ENCODE data around the gene FAM193A.
"Not testable (repeated sequence)": the region's sequence is repeated elsewhere in the genome, so short reads cannot be mapped to it uniquely, and the experiment has no call there.

The FAM193A gene

DNA sequence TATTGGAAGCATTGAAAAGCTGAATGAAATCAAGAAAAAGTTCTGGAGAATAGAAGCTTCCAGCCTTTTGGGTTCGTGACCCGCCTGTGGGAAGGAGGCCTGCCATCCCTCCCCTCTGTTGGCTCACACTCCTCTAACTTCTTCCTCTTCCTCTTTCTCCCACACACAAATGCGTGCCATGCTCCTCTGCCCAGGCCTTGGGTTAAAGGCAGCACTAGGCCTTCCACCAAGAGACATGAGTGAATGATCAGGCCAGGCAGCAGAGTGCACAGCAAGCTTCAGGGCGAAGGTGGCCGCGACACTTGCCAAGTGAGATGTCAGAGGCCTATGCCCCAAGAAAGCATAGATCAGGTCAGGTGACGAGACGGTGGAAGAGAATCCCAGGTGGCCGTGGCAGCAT, 38.4 kb downstream of the FAM193A start:
- peak in 1 of 2 donors; percentile 43 for DNase-seq

DNA sequence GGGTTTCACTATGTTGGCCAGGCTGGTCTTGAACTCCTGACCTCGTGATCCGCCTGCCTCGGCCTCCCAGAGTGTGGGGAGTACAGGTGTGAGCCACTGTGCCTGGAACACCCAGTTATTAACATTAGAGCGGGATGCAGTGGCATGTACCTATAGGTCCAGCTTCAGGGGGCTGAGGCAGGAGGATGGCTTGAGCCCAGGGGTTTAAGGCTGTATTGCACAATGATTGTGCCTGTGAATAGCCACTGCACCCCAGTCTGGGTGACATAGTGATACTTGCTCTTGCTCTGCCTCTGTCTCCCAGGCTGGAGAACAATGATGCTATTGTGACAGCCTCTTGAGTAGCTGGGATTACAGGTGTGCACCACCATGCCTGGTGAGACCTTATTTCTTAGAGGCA, 39.8 kb downstream of the FAM193A start:
- no peak for DNase-seq

DNA sequence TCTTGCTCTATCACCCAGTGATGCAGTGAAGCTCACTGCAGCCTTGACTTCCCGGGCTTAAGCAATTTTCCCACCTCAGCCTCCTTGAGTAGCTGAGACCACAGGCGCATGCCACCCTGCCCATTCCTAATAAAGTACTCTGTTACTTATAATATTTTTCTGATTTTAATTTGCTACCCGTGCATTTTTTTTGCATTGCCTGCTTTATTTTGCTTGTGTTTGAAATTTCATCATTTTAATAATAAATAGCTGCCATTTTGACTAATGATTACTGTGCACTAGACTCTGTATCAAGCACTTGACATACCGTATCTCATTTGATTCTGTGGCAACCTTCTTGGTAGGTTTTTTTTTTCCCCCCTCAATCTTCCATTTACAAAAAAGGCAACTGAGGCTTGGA, 41.7 kb downstream of the FAM193A start:
- no peak for DNase-seq

DNA sequence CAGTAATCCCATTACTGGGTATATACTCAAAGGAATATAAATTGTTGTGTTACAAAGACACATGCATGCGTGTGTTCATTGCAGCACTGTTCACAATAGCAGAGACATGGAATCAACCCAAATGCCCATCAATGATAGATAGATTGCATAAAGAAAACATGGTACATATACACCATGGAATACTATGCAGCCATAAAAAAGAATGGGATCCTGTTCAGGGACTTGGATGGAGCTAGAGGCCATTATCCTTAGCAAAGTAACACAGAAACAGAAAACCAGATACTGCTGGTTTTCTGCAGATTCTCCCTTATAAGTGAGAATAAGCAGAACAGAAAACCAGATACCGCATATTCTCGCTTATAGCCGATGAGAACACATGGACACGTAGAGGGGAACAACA, 43.5 kb downstream of the FAM193A start:
- no peak for DNase-seq

DNA sequence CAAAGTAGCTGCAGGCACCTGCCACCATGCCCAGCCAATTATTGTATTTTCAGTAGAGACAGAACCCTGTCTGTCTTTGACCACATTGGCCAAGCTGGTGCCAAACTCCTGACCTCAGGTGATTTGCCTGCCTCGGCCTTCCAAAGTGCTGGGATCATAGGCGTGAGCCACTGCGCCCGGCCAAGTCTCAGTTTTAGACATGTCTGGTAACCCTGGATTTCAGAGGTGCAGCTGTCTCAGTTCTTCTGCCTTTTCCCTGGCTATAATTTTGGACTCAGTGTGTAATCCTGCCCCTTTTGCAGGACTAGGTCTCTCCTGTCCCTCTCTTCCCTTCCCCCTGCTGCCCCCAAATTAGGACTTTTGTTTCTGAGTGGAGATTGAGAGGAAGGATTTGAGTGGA, 46.6 kb downstream of the FAM193A start:
- DNase-seq, result no peak

DNA sequence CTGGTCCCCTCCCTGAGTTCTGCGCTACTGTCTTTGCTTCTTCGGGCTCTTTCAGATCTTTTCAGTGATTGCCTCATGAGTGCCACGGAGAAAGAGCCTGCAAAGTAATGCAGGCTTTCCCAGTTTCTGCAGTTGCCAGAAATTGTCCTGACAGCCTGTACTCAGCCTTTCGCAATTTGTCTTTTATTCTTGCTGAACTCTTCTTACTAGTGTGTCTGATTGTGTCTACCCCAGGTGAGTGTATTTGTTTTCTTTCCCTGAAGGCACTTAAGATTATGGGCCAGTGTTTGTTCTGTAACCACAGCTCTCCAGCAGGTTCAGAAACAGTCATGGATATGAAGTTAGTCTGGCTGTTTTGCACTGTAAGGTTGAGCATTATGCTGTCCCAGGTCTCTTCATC, 47.1 kb downstream of the FAM193A start:
- DNase-seq, result no peak

DNA sequence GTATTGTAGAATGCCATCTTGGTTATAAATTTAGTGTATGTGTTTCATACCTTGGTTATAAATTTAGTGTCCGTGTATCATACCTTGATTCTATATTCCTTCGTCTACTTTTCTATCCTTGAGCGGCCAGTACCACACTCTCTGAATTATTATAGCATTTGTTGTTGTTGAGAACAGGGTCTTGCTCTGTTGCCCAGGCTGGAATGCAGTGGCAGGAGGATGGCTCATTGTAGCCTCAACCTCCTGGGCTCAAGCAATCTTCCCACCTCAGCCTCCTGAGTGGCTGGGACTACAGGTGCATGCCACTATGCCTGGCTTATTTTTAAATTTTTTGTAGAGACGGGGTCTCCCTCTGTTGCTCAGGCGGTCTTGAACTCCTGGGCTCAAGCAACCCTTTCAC, 50.1 kb downstream of the FAM193A start:
- no peak for DNase-seq

DNA sequence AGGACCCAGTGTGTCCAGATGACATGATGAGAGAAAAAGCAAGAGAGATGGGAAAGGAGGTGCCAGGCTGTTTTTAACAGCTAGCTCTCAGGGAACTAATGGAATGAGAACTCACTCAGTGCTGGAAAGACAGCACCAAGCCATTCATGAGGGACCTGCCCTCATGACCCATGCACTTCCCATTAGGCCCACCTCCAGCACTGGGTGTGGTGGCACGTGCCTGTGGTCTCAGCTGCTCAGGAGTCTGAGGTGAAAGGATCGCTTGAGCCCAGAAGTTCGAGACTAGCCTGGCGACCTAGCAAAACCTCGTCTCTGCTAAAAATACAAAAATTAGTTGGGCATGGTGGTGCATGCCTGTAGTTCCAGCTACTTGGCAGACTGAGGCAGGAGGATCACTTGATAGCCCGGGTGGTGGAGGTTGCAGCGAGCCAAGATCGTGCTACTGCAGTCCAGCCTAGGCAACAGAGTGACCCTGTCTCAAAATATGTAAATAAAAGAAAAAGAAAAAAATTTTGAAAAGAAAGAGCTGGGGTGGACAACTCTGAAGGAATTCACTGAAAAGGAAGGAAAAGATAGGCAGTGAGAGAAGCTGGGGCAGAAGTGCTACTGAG, 50.9 kb downstream of the FAM193A start:
- no peak for DNase-seq

DNA sequence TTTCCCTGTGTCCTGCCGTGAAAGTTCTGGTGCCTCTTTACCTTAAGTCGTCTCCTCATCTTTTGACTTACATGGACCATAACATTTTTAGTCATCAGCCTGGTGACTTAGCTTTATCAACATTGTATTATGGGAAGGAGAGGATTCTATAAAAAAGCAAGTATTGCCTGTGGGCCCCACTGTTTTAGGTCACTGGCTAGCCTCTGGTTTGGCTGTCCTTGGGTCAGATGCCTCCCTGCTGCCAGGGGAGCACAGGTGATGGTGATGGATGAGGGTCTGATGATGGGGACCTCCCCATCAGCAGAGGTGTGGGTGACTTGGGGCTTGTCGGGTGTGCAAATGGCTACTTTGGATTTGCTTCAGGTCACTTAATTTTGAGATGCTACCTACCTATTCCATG, 51.8 kb downstream of the FAM193A start:
- no peak for DNase-seq

DNA sequence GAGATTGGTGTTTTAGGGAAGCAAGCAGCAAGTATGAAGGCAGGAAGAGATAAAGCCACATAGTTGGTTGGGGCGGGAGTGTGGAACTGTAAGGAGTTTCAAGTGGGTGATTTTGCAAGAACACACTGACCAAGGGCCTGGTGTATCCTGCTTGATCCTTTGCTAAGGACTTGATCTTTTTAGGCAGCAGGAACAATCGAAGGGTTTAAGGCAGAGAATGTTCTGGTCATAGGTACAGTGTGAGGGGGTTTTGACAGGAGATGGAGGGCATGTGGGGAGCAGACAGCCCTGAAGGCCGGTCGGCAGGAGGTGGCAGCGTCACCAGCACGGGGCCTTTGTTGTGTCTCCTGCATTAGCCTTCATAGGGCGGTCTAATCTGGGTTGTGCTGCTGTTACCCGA, 54.7 kb downstream of the FAM193A start:
- peak in 1 of 2 donors; percentile 29 for DNase-seq

DNA sequence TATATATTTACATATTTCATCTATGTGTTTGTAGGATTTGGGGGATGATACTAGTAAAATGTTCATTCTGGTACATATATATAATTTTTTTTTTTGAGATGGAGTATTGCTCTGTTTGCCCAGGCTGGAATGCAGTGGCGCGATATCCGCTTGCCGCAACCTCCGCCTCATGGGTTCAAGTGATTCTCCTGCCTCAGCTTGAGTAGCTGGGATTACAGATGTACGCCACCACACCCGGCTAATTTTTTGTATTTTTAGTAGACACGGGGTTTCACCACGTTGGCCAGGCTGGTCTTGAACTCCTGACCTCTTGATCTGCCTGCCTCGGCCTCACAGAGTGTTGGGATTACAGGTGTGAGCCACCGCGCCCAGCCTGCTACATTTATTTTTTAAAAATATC, 55.6 kb downstream of the FAM193A start:
- DNase-seq, result not testable (repeated sequence)

DNA sequence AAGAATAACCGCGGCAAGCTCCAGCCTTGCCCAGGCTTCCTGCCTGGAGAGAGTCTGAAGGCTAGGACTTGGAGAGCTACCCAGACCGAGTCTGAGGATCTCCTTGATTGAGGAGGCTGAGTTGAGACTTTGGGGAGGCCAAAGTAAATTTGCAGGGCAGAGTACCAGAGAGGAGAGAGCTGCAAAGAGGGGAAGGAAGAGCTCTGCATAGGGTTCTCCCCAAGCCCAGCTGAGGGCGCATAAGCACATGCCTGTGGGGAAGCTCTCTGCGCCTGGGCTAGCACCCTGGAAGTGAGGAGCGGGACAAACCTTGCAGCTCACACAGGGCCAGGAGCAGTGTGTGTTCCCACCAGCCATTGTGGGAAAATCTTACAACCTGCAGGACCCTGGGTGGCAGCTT, 56.1 kb downstream of the FAM193A start:
- peak in 1 of 2 donors; percentile 3 for DNase-seq

DNA sequence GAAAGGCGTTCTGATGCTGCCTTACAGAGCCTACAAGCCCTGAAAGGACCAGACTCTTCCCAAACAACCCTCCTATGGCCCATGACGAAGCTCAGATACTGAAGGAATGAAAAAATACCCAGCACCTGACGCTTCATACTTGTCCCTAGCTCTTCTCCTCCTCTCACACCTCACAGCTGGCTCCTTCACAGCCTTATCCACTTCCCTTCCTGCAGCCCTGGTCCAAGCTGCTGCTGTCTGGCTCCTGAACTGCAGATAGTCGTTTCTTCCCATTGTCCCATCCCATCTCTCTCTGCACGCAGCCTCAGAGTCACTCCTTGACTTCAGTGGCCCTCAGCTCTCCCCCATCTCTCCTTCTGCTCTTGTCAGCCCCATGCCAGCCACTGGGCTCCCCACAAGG, 56.6 kb downstream of the FAM193A start:
- no peak for DNase-seq

DNA sequence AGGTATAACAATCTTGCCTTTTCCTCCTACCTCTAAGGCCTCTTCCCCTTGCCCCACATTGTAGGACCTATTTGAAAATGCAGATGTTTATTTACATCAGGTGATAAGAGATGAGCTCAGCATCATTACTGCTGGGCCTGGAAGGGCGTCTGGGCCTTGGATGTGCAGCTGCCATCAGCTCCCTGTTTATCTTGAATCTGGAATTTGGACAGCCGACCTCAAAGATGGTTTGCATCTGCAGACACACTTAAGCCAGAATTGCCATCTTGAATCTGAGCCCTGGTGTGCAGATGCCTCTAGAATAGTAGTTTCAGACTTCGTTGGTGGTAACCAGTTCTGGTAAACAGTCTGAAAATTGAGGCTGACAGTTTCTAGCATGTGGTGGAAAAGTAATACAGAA, 59.0 kb downstream of the FAM193A start:
- DNase-seq, result no peak

DNA sequence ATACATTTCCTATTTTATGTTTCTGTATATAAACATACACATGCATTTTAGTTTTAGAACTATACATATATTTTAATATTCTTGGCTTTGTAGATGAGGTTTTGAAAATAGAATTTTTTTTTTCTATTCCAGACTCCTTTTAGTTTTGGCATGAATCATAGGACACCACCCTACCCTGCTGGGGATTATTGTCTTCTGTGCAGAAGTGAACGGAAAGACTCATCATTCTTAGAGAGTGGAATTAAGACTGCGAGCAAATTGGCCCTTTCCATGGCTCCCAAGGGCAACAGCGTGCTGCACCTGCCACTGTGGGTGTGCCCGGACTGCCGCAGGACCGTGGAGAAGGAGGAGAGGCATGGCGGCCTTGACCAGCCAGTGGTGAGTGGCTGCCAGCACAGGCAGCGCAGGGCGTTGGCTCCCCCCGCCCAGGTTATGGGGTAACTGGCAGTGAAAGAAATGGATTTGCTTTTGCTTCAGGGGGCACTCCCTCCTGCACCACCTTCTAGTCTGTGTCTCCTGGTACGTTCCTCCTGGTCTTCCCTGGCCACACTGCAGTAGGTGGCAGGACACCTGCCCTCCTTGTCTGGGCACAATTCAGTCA, 59.6 kb downstream of the FAM193A start:
- DNase-seq, result no peak

DNA sequence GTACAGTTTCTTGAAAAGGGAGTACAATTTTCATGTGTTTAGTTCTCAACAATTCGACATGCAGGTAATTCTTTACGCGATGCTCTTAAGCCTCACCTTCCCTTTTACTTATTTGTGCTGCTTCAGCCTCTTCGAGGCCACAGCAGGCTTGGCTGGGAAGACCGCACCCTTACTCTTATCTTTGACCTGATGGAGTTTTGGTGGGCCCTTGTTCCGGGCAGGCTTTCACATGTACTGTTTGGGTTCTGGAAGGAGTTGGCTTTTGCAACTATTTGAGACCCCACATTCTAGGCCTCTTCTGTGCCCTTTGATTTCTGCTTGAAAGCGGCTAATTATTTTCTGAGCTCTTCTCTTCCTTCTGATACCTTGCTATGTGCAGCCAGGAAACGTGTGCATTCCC, 60.2 kb downstream of the FAM193A start:
- no peak for DNase-seq

DNA sequence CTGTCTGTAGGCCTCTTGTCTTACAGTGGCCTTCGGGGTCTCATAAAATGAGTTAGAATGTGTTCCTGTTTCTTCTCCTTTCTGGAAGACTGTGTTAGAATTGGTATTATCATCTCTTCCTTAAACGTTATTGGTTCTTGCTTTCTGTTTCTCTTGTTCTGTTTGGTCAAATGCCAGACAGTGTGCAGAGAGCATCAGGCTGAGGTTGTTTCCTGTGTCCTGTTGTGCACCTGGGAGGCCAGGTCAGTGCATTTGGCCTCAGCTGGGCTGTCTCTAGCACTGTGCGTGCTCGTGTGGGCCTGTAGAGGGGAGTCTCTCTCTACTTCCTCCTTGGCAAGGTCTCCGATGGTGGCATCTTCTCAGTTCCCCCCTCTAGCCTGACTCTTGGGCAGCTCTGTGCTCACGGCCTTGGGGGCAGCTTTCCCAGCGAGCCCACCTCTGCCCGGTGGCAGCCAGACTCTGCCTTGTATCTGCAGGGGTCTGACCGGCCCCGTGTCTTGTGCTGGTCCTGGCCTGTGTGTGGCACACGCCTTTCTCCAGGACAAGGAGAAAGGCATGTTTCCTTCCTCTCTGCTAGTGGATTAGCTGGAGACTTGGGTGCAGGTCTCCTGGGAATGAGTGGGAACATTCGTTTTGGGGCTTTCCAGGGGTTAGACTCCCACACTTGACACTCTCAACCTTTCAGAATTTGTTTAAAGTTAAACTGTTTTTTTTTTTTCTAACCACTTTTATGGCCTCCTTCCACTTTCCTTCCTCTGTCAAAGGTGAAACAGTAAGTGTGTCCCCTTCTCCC, 62.3 kb downstream of the FAM193A start:
- peak in 1 of 2 donors; percentile 61 for DNase-seq

DNA sequence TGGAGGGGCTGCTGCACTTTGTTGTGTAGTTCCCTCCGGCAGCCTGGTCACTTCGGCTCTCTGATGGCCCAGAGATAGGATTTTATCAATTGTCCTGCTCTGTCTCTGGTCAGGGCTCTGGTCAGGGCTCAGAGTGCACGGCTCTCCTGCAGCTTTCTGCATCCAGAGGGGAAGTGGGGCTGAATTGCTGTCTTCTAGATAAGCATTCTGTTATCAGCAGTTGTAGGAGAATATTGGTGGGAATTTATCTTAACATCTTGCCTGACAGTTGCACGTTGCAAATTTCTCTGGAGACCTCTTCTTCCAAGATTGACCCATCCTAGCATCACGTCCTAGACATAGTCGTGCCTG, 62.8 kb downstream of the FAM193A start:
- no peak for DNase-seq

DNA sequence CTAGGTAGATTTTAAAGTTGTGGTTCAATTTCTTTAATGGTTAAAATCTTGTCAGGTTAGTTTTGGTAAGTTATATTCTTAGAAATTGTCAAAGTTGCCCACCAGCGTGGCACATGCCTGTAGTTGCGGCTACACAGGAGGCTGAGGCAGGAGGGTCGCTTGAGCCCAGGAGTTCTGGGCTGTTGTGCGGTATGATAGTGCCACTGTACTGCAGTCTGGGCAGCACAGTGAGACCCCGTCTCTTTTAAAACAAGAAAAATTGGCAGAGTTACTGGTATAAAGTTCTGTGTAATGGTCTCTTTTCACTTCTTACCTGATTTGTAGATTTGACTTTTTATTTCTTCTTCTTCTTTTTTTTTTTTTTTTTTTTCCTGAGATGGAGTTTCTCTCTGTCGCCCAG, 64.4 kb downstream of the FAM193A start:
- no peak for DNase-seq

DNA sequence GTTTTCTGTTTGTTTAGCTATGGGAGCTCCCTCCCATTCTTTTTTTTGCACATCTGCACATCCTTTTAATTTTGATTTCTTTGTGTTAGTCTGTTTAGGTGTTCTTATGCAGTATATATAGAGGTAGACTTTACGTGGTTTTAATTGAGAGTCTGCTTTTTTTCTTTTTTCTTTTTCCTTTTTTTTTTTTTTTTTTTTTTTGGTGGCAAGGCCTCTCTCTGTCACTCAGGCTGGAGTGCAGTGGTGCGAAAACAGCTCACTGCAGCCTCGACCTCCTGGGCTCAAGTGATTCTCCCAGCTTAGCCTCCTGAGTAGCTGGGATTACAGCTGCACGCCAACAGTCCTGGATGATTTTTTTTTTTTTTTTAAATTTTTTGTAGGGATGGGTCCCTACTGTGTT, 68.2 kb downstream of the FAM193A start:
- DNase-seq, result no peak

DNA sequence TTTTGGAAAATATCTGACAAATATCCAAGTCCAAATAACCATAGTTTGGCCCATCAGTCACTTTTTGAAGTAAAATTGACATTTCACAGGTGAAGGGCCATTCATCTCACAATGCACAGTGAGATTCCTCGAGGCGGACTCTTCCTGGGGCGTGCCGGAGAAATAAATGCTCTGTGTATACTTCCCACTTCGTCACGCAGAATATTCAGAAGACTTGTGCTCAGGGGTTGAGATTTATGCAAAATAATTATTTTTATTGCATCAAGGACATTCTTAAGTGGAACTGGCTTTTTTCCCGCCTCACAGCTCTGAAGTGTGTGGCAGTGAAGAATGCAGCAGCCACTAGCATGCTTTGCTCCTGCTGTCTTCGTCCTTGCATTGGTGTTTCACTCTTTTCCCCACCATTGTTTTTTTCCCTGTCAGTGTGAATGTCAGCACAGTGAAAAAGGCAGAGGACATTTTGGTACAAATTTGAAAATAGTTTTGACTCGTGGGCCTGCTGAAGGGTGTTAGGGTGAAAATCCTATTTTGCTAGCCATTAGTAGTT, 70.6 kb downstream of the FAM193A start:
- no peak for DNase-seq

DNA sequence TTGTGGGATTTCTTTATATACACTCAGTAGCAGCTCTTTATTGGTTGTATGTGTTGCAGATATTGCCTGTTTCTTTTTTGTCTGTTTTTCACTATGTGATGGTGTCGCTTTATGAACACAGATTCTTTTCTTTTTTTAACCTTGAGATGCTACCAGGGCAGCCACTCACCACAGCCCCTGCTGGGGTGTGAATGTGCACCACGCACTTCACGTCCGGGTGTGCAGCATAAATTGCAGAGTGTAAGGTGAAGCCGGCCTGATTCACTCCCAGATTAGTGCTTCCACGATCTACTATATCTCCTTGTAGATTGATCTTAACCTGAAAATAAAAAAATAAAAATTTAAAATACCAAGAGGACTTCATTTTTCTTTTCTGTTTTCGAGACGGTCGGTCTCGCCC, 71.4 kb downstream of the FAM193A start:
- no peak for DNase-seq

DNA sequence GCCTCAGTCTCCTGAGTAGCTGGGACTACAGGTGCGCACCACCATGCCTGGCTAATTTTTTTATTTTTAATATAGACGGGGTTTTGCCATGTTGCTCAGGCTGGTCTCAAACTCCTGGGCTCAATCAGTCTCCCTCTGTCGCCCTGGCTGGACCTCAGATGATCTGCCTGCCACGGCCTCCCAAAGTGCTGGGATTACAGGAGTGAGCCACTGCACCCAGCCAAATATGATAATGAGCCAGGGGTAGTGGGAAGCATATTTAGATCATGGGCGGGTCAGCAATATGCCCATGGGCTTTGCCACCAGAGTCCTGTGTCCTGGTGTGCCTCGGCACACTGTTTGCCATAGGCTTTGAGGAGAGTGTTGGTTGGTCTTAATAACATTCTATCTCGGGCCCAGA, 71.8 kb downstream of the FAM193A start:
- DNase-seq, result no peak

DNA sequence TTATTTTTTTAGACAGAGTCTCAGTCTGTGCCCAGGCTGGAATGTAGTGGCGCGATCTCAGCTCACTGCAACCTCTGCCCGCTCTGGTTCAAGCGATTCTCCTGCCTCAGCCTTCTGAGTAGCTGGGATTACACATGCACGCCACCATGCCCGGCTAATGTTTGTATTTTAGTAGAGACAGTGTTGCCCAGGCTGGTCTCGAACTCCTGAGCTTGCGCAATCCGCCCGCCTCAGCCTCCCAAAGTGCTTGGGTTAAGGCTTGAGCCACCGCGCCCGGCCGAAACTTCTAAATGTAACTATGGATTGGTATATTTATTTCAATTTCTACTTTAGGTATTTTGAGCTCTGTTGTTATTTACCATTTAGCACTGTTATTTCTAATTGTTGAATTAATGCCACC, 79.4 kb downstream of the FAM193A start:
- no peak for DNase-seq
